K562 (cell line): ENCODE measurements around the gene ADAMTS14. TPM values are rescaled to one million over a fixed set of nuclear protein-coding genes. Genes with fewer than 3 reads are reported as not detected.

Source experiments
- ATAC-seq: fragments of 200-7000 bp; cut with Tn5 transposase; 3 replicates; pipeline ENCODE4 v1.9.1; 2020; ENCODE audit warnings: moderate library complexity
- BruUV-seq: library from RNA; stranded (reverse); fragments of 400-500 nt; replicated peaks from 2 replicates; lab custom pipeline; 2021; lab: Mats Ljungman, UMichigan
- CTCF ChIA-PET: fragments of 300-600 bp; formaldehyde crosslinking; extraction: SDS; loops from one replicate; lab custom pipeline; 2021; ENCODE audit warnings: low intra/inter-chr PET ratio; lab: Yijun Ruan, JAX
- POLR2A ChIA-PET: fragments of 300-600, 350-650 bp; sonication (Branson Sonifier 250); formaldehyde crosslinking; extraction: SDS; loops from one replicate; lab custom pipeline; 2021; ENCODE audit warnings: antibody characterized with exemption, inconsistent platforms; lab: Yijun Ruan, JAX
- DNase-seq, 4 experiments: peaks; one replicate each; pipeline versions ENCODE4 v3.0.0 to v3.0.0-alpha.2; 2011 to 2018; ENCODE audit warnings: low spot score in 3 of 4, mixed read lengths in 3 of 4; ENCODE audit errors: extremely low read depth in 1 of 4
- FAIRE-seq: peaks from 2 replicates; lab custom pipeline; 2011; peaks lifted over from hg19 to GRCh38; lab: Jason Lieb, UNC
- H2AFZ ChIP-seq: 2 replicates; pipeline ENCODE4 v1.6.0; 2011; ENCODE audit warnings: low read depth, low read length, control low read depth, inconsistent platforms
- H3K27ac ChIP-seq: fragments of 200-600 bp; 3 replicates; pipeline ENCODE4 v1.8.0; 2011; ENCODE audit warnings: low read depth, mild to moderate bottlenecking, control low read depth, inconsistent platforms, low read length, moderate library complexity, mixed read lengths; ENCODE audit errors: extremely low read depth
- H3K27me3 ChIP-seq, 2 experiments: fragments of 300-600 bp in 1 of 2; 2 replicates in 1 of 2; 3 replicates in 1 of 2; pipeline versions ENCODE4 v1.6.0 to v1.8.0; 2011; ENCODE audit warnings: inconsistent platforms in 2 of 2, low read length in 2 of 2, mild to moderate bottlenecking in 1 of 2, mixed read lengths in 1 of 2, moderate library complexity in 1 of 2; ENCODE audit not compliant: control insufficient read depth in 2 of 2, insufficient read depth in 2 of 2
- H3K36me3 ChIP-seq: fragments of 300-600 bp; 3 replicates; pipeline ENCODE4 v1.8.0; 2011; ENCODE audit warnings: mild to moderate bottlenecking, low read length, inconsistent platforms; ENCODE audit not compliant: control insufficient read depth, insufficient read depth
- H3K4me1 ChIP-seq, 2 experiments: fragments of 200-600 bp in 1 of 2; replicated peaks in 1 of 2; 2 replicates in 1 of 2; 3 replicates in 1 of 2; pipeline versions ENCODE4 v1.5.1 to v1.8.0; 2011; ENCODE audit warnings: inconsistent platforms in 2 of 2, low read length in 2 of 2, mild to moderate bottlenecking in 1 of 2, mixed read lengths in 1 of 2, moderate library complexity in 1 of 2; ENCODE audit not compliant: control insufficient read depth in 2 of 2, insufficient read depth in 2 of 2
- H3K4me2 ChIP-seq: 2 replicates; pipeline ENCODE4 v1.6.1; 2011; ENCODE audit warnings: low read length, control low read depth, inconsistent platforms, mixed read lengths; ENCODE audit not compliant: insufficient read depth
- H3K4me3 ChIP-seq: fragments of 200-600 bp; sonication (generic), shearing (Covaris generic); 2 replicates; pipeline ENCODE4 v1.5.1; 2016; ENCODE audit warnings: control low read depth, inconsistent platforms
- H3K79me2 ChIP-seq: fragments of 200-600 bp; 3 replicates; pipeline ENCODE4 v1.8.0; 2011; ENCODE audit warnings: low read length, inconsistent platforms; ENCODE audit not compliant: control insufficient read depth, insufficient read depth
- H3K9ac ChIP-seq, 2 experiments: 2 replicates each; pipeline versions ENCODE4 v1.6.0 to v1.6.1; 2011; ENCODE audit warnings: low read depth in 2 of 2, low read length in 2 of 2, control low read depth in 1 of 2, inconsistent platforms in 1 of 2, mild to moderate bottlenecking in 1 of 2, mixed read lengths in 1 of 2; ENCODE audit not compliant: insufficient read depth in 1 of 2
- H3K9me1 ChIP-seq: one replicate; pipeline ENCODE4 v1.6.0; 2011; ENCODE audit warnings: inconsistent platforms, mild to moderate bottlenecking, low read length, moderate library complexity; ENCODE audit not compliant: control insufficient read depth, insufficient read depth
- H3K9me3 ChIP-seq: replicated peaks from 2 replicates; pipeline ENCODE4 v1.5.1; 2011; ENCODE audit warnings: low read depth, low read length, inconsistent platforms; ENCODE audit not compliant: control insufficient read depth, insufficient read depth
- H4K20me1 ChIP-seq: replicated peaks from 2 replicates; pipeline ENCODE4 v1.6.1; 2011; ENCODE audit warnings: low read length, inconsistent platforms, mixed read lengths; ENCODE audit not compliant: control insufficient read depth, insufficient read depth
- AFF4 ChIP-seq: sonication (generic); formaldehyde crosslinking; IDR thresholded peaks from 2 replicates; pipeline ENCODE4 v1.8.0; 2023; ENCODE audit warnings: mild to moderate bottlenecking, missing genetic modification reagents
- ARID2 ChIP-seq: fragments of 450-650 bp; IDR thresholded peaks from 2 replicates; pipeline ENCODE4 v1.6.1; 2017; ENCODE audit warnings: antibody characterized with exemption, mild to moderate bottlenecking
- BMI1 ChIP-seq: fragments of 150-350 bp; IDR thresholded peaks from 2 replicates; pipeline ENCODE4 v1.6.1; 2014; ENCODE audit warnings: low read length
- CHD4 ChIP-seq: fragments of 200-600 bp; sonication (generic); IDR thresholded peaks from 3 replicates; pipeline ENCODE4 v1.6.1; 2012; ENCODE audit warnings: low read depth, mild to moderate bottlenecking, mixed read lengths, low read length, inconsistent platforms; ENCODE audit not compliant: insufficient read depth, insufficient replicate concordance, poor library complexity, severe bottlenecking
- ETS2 ChIP-seq: IDR thresholded peaks from 2 replicates; pipeline ENCODE4 v1.6.1; 2016; ENCODE audit warnings: borderline replicate concordance, missing genetic modification characterization, mild to moderate bottlenecking, moderate library complexity, missing compliant biosample characterization; ENCODE audit not compliant: poor library complexity, severe bottlenecking
- KLF1 ChIP-seq: fragments of 450-650 bp; IDR thresholded peaks from 2 replicates; pipeline ENCODE4 v1.6.1; 2016; ENCODE audit warnings: missing genetic modification characterization, missing compliant biosample characterization
- MBD2 ChIP-seq: sonication (generic); IDR thresholded peaks from 2 replicates; pipeline ENCODE4 v1.6.1; 2016; ENCODE audit warnings: low read depth, borderline replicate concordance
- MTA2 ChIP-seq: fragments of 450-650 bp; IDR thresholded peaks from 2 replicates; pipeline ENCODE4 v1.6.1; 2016; ENCODE audit warnings: low read depth
- NR3C1 ChIP-seq: sonication (generic); formaldehyde crosslinking; IDR thresholded peaks from 2 replicates; pipeline ENCODE4 v1.8.1; 2022; ENCODE audit warnings: missing genetic modification reagents
- PKNOX1 ChIP-seq: fragments of 450-650 bp; IDR thresholded peaks from 2 replicates; pipeline ENCODE4 v1.6.1; 2016
- SMARCE1 ChIP-seq: fragments of 450-650 bp; IDR thresholded peaks from 2 replicates; pipeline ENCODE4 v1.7.1; 2016; ENCODE audit warnings: mild to moderate bottlenecking
- ZBTB2 ChIP-seq: fragments of 450-650 bp; IDR thresholded peaks from 2 replicates; pipeline ENCODE4 v1.6.1; 2016; ENCODE audit warnings: antibody characterized with exemption
- ZBTB5 ChIP-seq: fragments of 450-650 bp; IDR thresholded peaks from 2 replicates; pipeline ENCODE4 v1.6.1; 2017; ENCODE audit warnings: antibody characterized with exemption
- ZC3H11A ChIP-seq: IDR thresholded peaks from 2 replicates; pipeline ENCODE4 v1.6.1; 2012; ENCODE audit warnings: low read depth, low read length, improper control_type of control experiment
- ZFX ChIP-seq: sonication (generic); formaldehyde crosslinking; IDR thresholded peaks from 2 replicates; pipeline ENCODE4 v1.8.0; 2022; ENCODE audit warnings: mild to moderate bottlenecking, missing genetic modification reagents, moderate library complexity
- WGBS: fragments of 100-300 bp; shearing (Covaris generic); methylation state at CpG from one replicate; pipeline ENCODE4 v1.1.6; 2016; ENCODE audit warnings: low coverage, mixed read lengths; ENCODE audit not compliant: insufficient coverage; ENCODE audit errors: missing lambda C conversion rate; 5-methylcytosine and 5-hydroxymethylcytosine counted together
- in situ Hi-C: fragments of 300-500 bp; cut with MboI; formaldehyde crosslinking; loops from 4 replicates; pipeline ENCODE4 v1.15.0; 2018; ENCODE audit warnings: inconsistent platforms, mixed read lengths
- intact Hi-C: fragments of 100-400 bp; cut with micrococcal nuclease; formaldehyde crosslinking; loops from 2 replicates; pipeline ENCODE4 v1.14.2; 2022
- polyA plus RNA-seq, 8 experiments: library from polyadenylated mRNA; depleted of rRNA in 4 of 8; stranded (reverse) in 5 of 8; unstranded in 3 of 8; fragments of >200 nt; fragmentation: Nextera tagmentation in 2 of 8; fragmentation: Illumina TruSeq in 1 of 8; extraction: Ambion mirVana in 2 of 8; extraction: Trizol in 1 of 8; gene quantifications; 2 replicates each; pipeline versions ENCODE4 v1.2.1 to v1.2.3, GENCODE V29; 2011 to 2014; ENCODE audit warnings: inconsistent platforms in 1 of 8, missing spikeins in 1 of 8
- total RNA-seq, 7 experiments: library from RNA; depleted of rRNA in 6 of 7; stranded (reverse); fragments of >200 nt in 6 of 7; fragmentation: Illumina TruSeq in 2 of 7; extraction: Trizol in 2 of 7; gene quantifications; 2 replicates each; pipeline versions ENCODE4 v1.2.1 to v1.2.3, GENCODE V29; 2011 to 2021; ENCODE audit warnings: low replicate concordance in 1 of 7

Gene ADAMTS14
- total and polyA plus RNA-seq, 9 of the 15 experiments (the other 6 are each of a cell fraction or from before 2014, with no cell fraction given) = 0.04 to 37.4 (median 15.9) TPM

- ATAC-seq = no peak
- ChIA-PET POLR2A (no interaction called here), CTCF (no interaction called here)
- DNase-seq = no peak
- H3K4me3 ChIP-seq = no peak overlapping the region
- no peak overlapping the region for H3K9ac ChIP-seq
- peaks cover 24 to 41% of the 10 kb centered on the region in 2 experiments for H3K4me1 ChIP-seq
- no TSS peak for BruUV-seq
- intact Hi-C loops (no loop called here), in situ Hi-C loops (no loop called here)
- H3K79me2 ChIP-seq = no peaks in the 10 kb centered on the region
- no peaks in the 10 kb centered on the region for H4K20me1 ChIP-seq
- H3K36me3 ChIP-seq = no peaks in the 10 kb centered on the region
- no peak overlapping the region; the same call in 1 of the 2 replicates for H2AFZ ChIP-seq
- H3K4me2 ChIP-seq = no peak overlapping the region
- H3K27ac ChIP-seq = no peak overlapping the region
- no peak for FAIRE-seq
- peaks cover 4% of the 10 kb centered on the region for H3K9me1 ChIP-seq
- 55% methylated on average over 1 of the region's 1 CpG for WGBS
- H3K27me3 ChIP-seq = no peaks in the 10 kb centered on the region
- H3K9me3 ChIP-seq = peaks cover 7% of the 10 kb centered on the region; the same call in 1 of the 2 replicates
- TF ChIP-seq AFF4 (CRISPR knock-in tag) = no peak
- TF ChIP-seq ARID2 = no peak
- TF ChIP-seq ZFX = no peak
- TF ChIP-seq MTA2 = no peak
- TF ChIP-seq ZBTB2 = no peak
- no peak for TF ChIP-seq ETS2 (tag)
- TF ChIP-seq ZC3H11A = no peak
- TF ChIP-seq ZBTB5 = no peak
- no peak for TF ChIP-seq KLF1 (tag)
- TF ChIP-seq CHD4 = no peak
- TF ChIP-seq NR3C1 (CRISPR knock-in tag) = no peak
- TF ChIP-seq BMI1 = no peak
- TF ChIP-seq SMARCE1 = no peak
- no peak for TF ChIP-seq PKNOX1
- TF ChIP-seq MBD2 = no peak
These were observed 13.0 kb upstream of the ADAMTS14 start for GRCh38 chr10:70659306-70659705.
